Keratinocyte (primary cell): ENCODE results near the gene OS9. TPM values are rescaled to one million over a fixed set of nuclear protein-coding genes. Genes with fewer than 3 reads are reported as not detected.

ENCODE experiments used
- DNase-seq: peaks from one replicate; pipeline ENCODE4 v3.0.0-alpha.2; 2011; ENCODE audit warnings: low read depth, missing footprints, low spot score
- FAIRE-seq: peaks from 2 replicates; lab custom pipeline; 2011; peaks lifted over from hg19 to GRCh38; lab: Jason Lieb, UNC
- H2AFZ ChIP-seq: 2 replicates; pipeline ENCODE4 v1.6.0; 2012; ENCODE audit warnings: low read length, control low read depth, inconsistent platforms; ENCODE audit not compliant: control insufficient read depth
- H3K27ac ChIP-seq: 2 replicates; pipeline ENCODE4 v1.5.1; 2011; ENCODE audit warnings: low read length; ENCODE audit not compliant: control insufficient read depth, insufficient read depth
- H3K27me3 ChIP-seq: 3 replicates; pipeline ENCODE4 v1.6.0; 2011; ENCODE audit warnings: low read length; ENCODE audit not compliant: control insufficient read depth, insufficient read depth; ENCODE audit errors: extremely low read depth
- H3K36me3 ChIP-seq, 2 experiments: 2 replicates in 1 of 2; 3 replicates in 1 of 2; pipeline ENCODE4 v1.5.1; 2011; ENCODE audit warnings: low read length in 2 of 2, mild to moderate bottlenecking in 1 of 2; ENCODE audit not compliant: control insufficient read depth in 2 of 2, insufficient read depth in 2 of 2; ENCODE audit errors: extremely low read depth in 1 of 2
- H3K4me1 ChIP-seq: 3 replicates; pipeline ENCODE4 v1.5.1; 2011; ENCODE audit warnings: low read length; ENCODE audit not compliant: control insufficient read depth, insufficient read depth; ENCODE audit errors: extremely low read depth
- H3K4me2 ChIP-seq: 3 replicates; pipeline ENCODE4 v1.6.0; 2011; ENCODE audit warnings: low read depth, low read length; ENCODE audit not compliant: control insufficient read depth, insufficient read depth; ENCODE audit errors: extremely low read depth
- H3K4me3 ChIP-seq, 3 experiments: fragments of 200-600 bp in 1 of 3; sonication (generic) in 1 of 3; 2 replicates in 2 of 3; 3 replicates in 1 of 3; pipeline ENCODE4 v1.5.1; 2011 to 2016; ENCODE audit warnings: low read length in 3 of 3, mild to moderate bottlenecking in 3 of 3, control low read depth in 2 of 3, inconsistent platforms in 1 of 3, low read depth in 1 of 3, mixed read lengths in 1 of 3, mixed run types in 1 of 3, moderate library complexity in 1 of 3; ENCODE audit not compliant: control insufficient read depth in 2 of 3, insufficient read depth in 2 of 3; ENCODE audit errors: extremely low read depth in 1 of 3
- H3K79me2 ChIP-seq: 2 replicates; pipeline ENCODE4 v1.6.0; 2012; ENCODE audit warnings: low read length; ENCODE audit not compliant: control insufficient read depth, insufficient read depth
- H3K9ac ChIP-seq: 3 replicates; pipeline ENCODE4 v1.6.0; 2011; ENCODE audit warnings: low read length; ENCODE audit not compliant: control insufficient read depth, insufficient read depth; ENCODE audit errors: extremely low read depth
- H3K9me1 ChIP-seq: 3 replicates; pipeline ENCODE4 v1.6.0; 2011; ENCODE audit warnings: low read length; ENCODE audit not compliant: control insufficient read depth, insufficient read depth; ENCODE audit errors: extremely low read depth
- H3K9me3 ChIP-seq: 2 replicates; pipeline ENCODE4 v1.5.1; 2012; ENCODE audit warnings: low read depth, low read length; ENCODE audit not compliant: control insufficient read depth
- H4K20me1 ChIP-seq: 3 replicates; pipeline ENCODE4 v1.6.0; 2011; ENCODE audit warnings: low read length; ENCODE audit not compliant: control insufficient read depth, insufficient read depth; ENCODE audit errors: extremely low read depth
- CTCF ChIP-seq, 3 experiments: IDR thresholded peaks in 1 of 3; conservative IDR thresholded peaks in 1 of 3; optimal IDR thresholded peaks in 1 of 3; 2 replicates in 2 of 3; 3 replicates in 1 of 3; pipeline versions ENCODE3 to v1.5.1; 2011; ENCODE audit warnings: low read length in 3 of 3, mild to moderate bottlenecking in 3 of 3, moderate library complexity in 2 of 3, control low read depth in 1 of 3, inconsistent platforms in 1 of 3; ENCODE audit not compliant: insufficient read depth in 2 of 3; ENCODE audit errors: extremely low read depth in 1 of 3
- EZH2 ChIP-seq: IDR thresholded peaks from one replicate; pipeline ENCODE4 v1.6.1; 2012; ENCODE audit warnings: inconsistent platforms, mild to moderate bottlenecking, low read length, moderate library complexity
- dilution Hi-C: fragments of 300-500 bp; cut with MboI; formaldehyde crosslinking; loops from one replicate; pipeline ENCODE4 v1.7.0; 2020; ENCODE audit warnings: low sequenced_read_pairs; ENCODE audit not compliant: extremely low pct_ligation_motif_present
- polyA plus RNA-seq, 5 experiments: library from polyadenylated mRNA; depleted of rRNA in 3 of 5; stranded (reverse) in 3 of 5; stranded (forward) in 1 of 5; unstranded in 1 of 5; fragments of >200 nt; gene quantifications; 1 replicate in 1 of 5; 2 replicates in 3 of 5; 3 replicates in 1 of 5; pipeline versions ENCODE4 v1.2.1 to v1.2.3, GENCODE V29; 2011 to 2012; ENCODE audit warnings: missing spikeins in 2 of 5, low read depth in 1 of 5, low replicate concordance in 1 of 5

Gene OS9
- polyA plus RNA-seq, 1 donor (not counting 4 experiments of a cell fraction or from before 2014, with no cell fraction given) = 82.2 TPM

GRCh38 chr12:57725851-57726150 is 31.9 kb downstream of the OS9 start:
- no peak for FAIRE-seq
- H3K9me3 ChIP-seq = no peaks in the 10 kb centered on the region
- H3K4me2 ChIP-seq = peak overlapping the region; percentile 88
- H3K9ac ChIP-seq = peak overlapping the region; percentile 86
- no peak for DNase-seq
- dilution Hi-C loops = loop anchor here (25.0 kb wide), 1 partner anchor 138 kb away; the partner anchor contains the start of gene PIP4K2C
- H4K20me1 ChIP-seq = no peaks in the 10 kb centered on the region
- peaks cover 0 to 5% of the 10 kb centered on the region in 2 experiments for H3K36me3 ChIP-seq
- no peaks in the 10 kb centered on the region for H3K27me3 ChIP-seq
- peak overlapping the region; percentile 88 for H2AFZ ChIP-seq
- peak overlapping the region; percentile 87 to 94 (median 92) for H3K4me3 ChIP-seq
- H3K27ac ChIP-seq = peak overlapping the region; percentile 56
- TF ChIP-seq CTCF (optimal IDR thresholded peaks at IDR 0.05 in 1 of 3, IDR thresholded peaks at IDR 0.05 in 1 of 3, conservative IDR thresholded peaks at IDR 0.05 in 1 of 3; ENCODE audit: extremely low read depth in 1 of 3, insufficient read depth in 2 of 3, low read length in 3 of 3) (no peak), EZH2 (no peak)
- peaks cover 4% of the 10 kb centered on the region for H3K4me1 ChIP-seq
- H3K9me1 ChIP-seq = no peaks in the 10 kb centered on the region
- H3K79me2 ChIP-seq = no peaks in the 10 kb centered on the region

- Histone ChIP-seq H3K79me2 (no peaks in the 10 kb centered on the region), H3K9me3 (no peaks in the 10 kb centered on the region), H3K27ac (peak overlapping the region; percentile 56), H3K9me1 (no peaks in the 10 kb centered on the region), H3K27me3 (no peaks in the 10 kb centered on the region), H3K4me3 (peak overlapping the region; percentile 87 to 94 (median 92)), H4K20me1 (no peaks in the 10 kb centered on the region), H3K4me1 (peaks cover 4% of the 10 kb centered on the region), H2AFZ (peak overlapping the region; percentile 98), H3K4me2 (peak overlapping the region; percentile 88), H3K9ac (peak overlapping the region; percentile 86), H3K36me3 (peaks cover 0 to 4% of the 10 kb centered on the region in 2 experiments)
- TF ChIP-seq EZH2 (no peak), CTCF (optimal IDR thresholded peaks at IDR 0.05 in 1 of 3, IDR thresholded peaks at IDR 0.05 in 1 of 3, conservative IDR thresholded peaks at IDR 0.05 in 1 of 3; ENCODE audit: extremely low read depth in 1 of 3, insufficient read depth in 2 of 3, low read length in 3 of 3) (peak; percentile 71 to 94 (median 81))
- dilution Hi-C loops = loop anchor here (25.0 kb wide), 1 partner anchor 139 kb away; the partner anchor contains the start of gene PIP4K2C
- DNase-seq = peak; percentile 38
- FAIRE-seq = peak; percentile 74
Measured at GRCh38 chr12:57726151-57726883, 32.4 kb downstream of the OS9 start.
